ENCODE results near the gene GPC5. TPM values are rescaled to one million over a fixed set of nuclear protein-coding genes. Genes with fewer than 3 reads are reported as not detected.

GPC5 gene
- total RNA-seq, 1 donor from 2014 or later: 8.7 TPM

GRCh38 chr13:91592056-91593014, 193.9 kb downstream of the GPC5 start:
- Histone ChIP-seq H3K9me3 (no peaks in the 10 kb centered on the region), H3K4me3 (no peak overlapping the region), H3K4me1 (no peaks in the 10 kb centered on the region), H3K36me3 (no peaks in the 10 kb centered on the region), H3K27me3 (ENCODE audit: low read depth) (no peaks in the 10 kb centered on the region), H3K27ac (no peak overlapping the region)
- intact Hi-C loops (cut with DNase I): no loop called here
- ATAC-seq (peak; percentile 21 to 32), DNase-seq (no peak)
- TF ChIP-seq, protein P1, sequence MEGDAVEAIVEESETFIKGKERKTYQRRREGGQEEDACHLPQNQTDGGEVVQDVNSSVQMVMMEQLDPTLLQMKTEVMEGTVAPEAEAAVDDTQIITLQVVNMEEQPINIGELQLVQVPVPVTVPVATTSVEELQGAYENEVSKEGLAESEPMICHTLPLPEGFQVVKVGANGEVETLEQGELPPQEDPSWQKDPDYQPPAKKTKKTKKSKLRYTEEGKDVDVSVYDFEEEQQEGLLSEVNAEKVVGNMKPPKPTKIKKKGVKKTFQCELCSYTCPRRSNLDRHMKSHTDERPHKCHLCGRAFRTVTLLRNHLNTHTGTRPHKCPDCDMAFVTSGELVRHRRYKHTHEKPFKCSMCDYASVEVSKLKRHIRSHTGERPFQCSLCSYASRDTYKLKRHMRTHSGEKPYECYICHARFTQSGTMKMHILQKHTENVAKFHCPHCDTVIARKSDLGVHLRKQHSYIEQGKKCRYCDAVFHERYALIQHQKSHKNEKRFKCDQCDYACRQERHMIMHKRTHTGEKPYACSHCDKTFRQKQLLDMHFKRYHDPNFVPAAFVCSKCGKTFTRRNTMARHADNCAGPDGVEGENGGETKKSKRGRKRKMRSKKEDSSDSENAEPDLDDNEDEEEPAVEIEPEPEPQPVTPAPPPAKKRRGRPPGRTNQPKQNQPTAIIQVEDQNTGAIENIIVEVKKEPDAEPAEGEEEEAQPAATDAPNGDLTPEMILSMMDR (IDR thresholded peaks at IDR 0.05): no peak

GRCh38 chr13:91593456-91593855, 195.0 kb downstream of the GPC5 start:
- H3K4me1 ChIP-seq: no peaks in the 10 kb centered on the region
- intact Hi-C loops (cut with DNase I): no loop called here

DNA sequence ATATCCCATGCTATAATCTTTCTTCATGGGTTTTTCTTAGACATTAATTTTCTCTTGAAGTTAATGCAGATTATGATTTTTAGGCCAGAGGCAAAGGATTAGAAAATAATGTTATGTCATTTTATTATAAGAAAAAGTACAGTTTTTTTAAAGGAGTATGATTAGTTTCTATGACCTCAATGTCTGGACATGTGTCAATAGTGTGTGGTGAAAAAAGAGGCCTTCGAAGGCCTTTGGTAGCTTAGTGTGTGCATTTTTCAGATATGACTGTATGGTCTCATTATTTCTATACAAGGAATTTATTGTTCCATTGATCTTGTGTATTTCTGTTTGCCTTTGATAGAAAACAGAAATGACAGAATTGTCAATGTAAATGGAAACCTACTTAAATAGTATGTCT, 195.6 kb downstream of the GPC5 start:
- intact Hi-C loops (cut with DNase I): no loop called here
- Histone ChIP-seq H3K4me1 (no peaks in the 10 kb centered on the region), H3K36me3 (no peaks in the 10 kb centered on the region), H3K9me3 (no peaks in the 10 kb centered on the region), H3K4me3 (no peak overlapping the region), H3K27me3 (ENCODE audit: low read depth) (no peaks in the 10 kb centered on the region), H3K27ac (no peak overlapping the region)
- ATAC-seq (no peak), DNase-seq (no peak)
- TF ChIP-seq, protein P1 (IDR thresholded peaks at IDR 0.05): no peak

More at GRCh38 chr13:91593456-91593855, 195.0 kb downstream of the GPC5 start:
- DNase-seq (no peak), ATAC-seq (no peak)
- Histone ChIP-seq H3K27ac (no peak overlapping the region), H3K9me3 (no peaks in the 10 kb centered on the region), H3K4me3 (no peak overlapping the region), H3K36me3 (no peaks in the 10 kb centered on the region), H3K27me3 (ENCODE audit: low read depth) (no peaks in the 10 kb centered on the region)
- TF ChIP-seq, protein P1 (IDR thresholded peaks at IDR 0.05): no peak

GRCh38 chr13:91595677-91596076, 197.3 kb downstream of the GPC5 start:
- H3K36me3 ChIP-seq: no peaks in the 10 kb centered on the region
- no peaks in the 10 kb centered on the region for H3K27me3 ChIP-seq (ENCODE audit: low read depth)
- H3K4me1 ChIP-seq: no peaks in the 10 kb centered on the region
- no peak overlapping the region for H3K27ac ChIP-seq
- H3K4me3 ChIP-seq: no peak overlapping the region
- H3K9me3 ChIP-seq: no peaks in the 10 kb centered on the region
- DNase-seq: no peak
- intact Hi-C loops (cut with DNase I): no loop called here
- ATAC-seq: no peak
- TF ChIP-seq, protein P1 (IDR thresholded peaks at IDR 0.05): no peak

DNA sequence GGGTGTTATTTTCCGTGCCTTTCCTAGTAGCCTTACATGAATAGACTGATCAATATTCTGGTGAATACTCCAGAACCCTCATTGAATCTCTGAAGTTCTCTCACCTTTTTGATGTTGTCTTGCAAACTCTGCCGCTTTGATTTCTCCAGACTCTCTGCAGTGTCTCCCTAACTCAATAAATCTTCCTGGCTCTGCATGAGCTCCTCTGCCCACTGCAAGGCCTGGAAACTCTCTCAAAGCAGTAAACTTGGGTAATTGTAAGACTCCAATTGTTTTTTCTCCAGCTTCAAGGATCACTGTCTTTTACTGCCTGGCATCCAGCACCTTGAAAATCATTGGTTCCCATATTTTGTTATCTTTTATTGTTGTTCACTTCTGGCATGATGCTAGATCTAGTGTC, 198.4 kb downstream of the GPC5 start:
- H3K27me3 ChIP-seq (ENCODE audit: low read depth): no peaks in the 10 kb centered on the region
- intact Hi-C loops (cut with DNase I): no loop called here
- TF ChIP-seq, protein P1 (IDR thresholded peaks at IDR 0.05): no peak
- no peaks in the 10 kb centered on the region for H3K36me3 ChIP-seq
- ATAC-seq (no peak), DNase-seq (no peak)
- no peak overlapping the region for H3K4me3 ChIP-seq
- no peak overlapping the region for H3K27ac ChIP-seq
- no peaks in the 10 kb centered on the region for H3K4me1 ChIP-seq
- H3K9me3 ChIP-seq: no peaks in the 10 kb centered on the region
